Measurements from ENCODE around the gene COL5A1.

The COL5A1 gene

DNA sequence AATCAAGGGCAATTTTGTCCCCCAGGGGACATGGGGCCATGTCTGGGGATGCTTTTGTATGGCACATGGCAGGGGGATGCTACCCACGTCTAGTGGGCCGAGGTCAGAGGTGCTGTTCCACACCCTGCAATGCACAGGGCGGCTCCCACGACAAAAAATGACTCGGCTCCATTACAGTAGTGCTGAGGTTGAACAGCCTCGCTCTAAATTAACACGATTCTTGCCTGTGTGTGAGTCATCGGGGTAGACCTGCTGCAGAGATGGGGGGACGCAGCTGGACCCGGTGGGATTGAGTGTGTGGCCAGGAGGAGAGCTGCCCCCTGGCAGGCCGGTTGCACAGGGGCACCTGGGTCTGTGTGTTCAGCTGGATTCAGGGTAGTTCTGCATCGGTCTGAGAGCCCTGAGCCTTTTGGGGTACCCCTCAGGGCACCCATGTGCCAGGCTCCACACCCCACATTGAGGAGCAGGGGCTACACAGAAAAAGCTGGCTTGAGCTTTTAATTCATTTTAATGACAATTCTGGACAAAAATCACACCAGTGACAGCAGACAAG, 20.0 kb upstream of the COL5A1 start:
- no peaks in the 10 kb centered on the region for H3K36me3 ChIP-seq (replicated peaks; ENCODE audit: low read depth, low read length)
- no peaks in the 10 kb centered on the region for H3K9me3 ChIP-seq (ENCODE audit: insufficient read depth, low read length)
- H3K9ac ChIP-seq (ENCODE audit: low read length): no peak overlapping the region
- H2AFZ ChIP-seq (ENCODE audit: low read depth, low read length): no peak overlapping the region
- no peak overlapping the region for H3K4me3 ChIP-seq (ENCODE audit: low read length)
- no peaks in the 10 kb centered on the region for H4K20me1 ChIP-seq (ENCODE audit: insufficient read depth, low read length)
- TF ChIP-seq, protein P1, sequence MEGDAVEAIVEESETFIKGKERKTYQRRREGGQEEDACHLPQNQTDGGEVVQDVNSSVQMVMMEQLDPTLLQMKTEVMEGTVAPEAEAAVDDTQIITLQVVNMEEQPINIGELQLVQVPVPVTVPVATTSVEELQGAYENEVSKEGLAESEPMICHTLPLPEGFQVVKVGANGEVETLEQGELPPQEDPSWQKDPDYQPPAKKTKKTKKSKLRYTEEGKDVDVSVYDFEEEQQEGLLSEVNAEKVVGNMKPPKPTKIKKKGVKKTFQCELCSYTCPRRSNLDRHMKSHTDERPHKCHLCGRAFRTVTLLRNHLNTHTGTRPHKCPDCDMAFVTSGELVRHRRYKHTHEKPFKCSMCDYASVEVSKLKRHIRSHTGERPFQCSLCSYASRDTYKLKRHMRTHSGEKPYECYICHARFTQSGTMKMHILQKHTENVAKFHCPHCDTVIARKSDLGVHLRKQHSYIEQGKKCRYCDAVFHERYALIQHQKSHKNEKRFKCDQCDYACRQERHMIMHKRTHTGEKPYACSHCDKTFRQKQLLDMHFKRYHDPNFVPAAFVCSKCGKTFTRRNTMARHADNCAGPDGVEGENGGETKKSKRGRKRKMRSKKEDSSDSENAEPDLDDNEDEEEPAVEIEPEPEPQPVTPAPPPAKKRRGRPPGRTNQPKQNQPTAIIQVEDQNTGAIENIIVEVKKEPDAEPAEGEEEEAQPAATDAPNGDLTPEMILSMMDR (IDR thresholded peaks at IDR 0.05; ENCODE audit: low read depth, low read length): no peak
- TF ChIP-seq EZH2phosphoT487 (IDR thresholded peaks at IDR 0.05; ENCODE audit: low read depth): no peak
- H3K27me3 ChIP-seq (ENCODE audit: low read depth, low read length): peaks cover 19% of the 10 kb centered on the region
- no peaks in the 10 kb centered on the region for H3K79me2 ChIP-seq (ENCODE audit: low read length)
- H3K27ac ChIP-seq (ENCODE audit: low read length): no peak overlapping the region
- H3K4me2 ChIP-seq (ENCODE audit: low read length): no peak overlapping the region
- H3K4me1 ChIP-seq (ENCODE audit: low read length): no peaks in the 10 kb centered on the region

DNA sequence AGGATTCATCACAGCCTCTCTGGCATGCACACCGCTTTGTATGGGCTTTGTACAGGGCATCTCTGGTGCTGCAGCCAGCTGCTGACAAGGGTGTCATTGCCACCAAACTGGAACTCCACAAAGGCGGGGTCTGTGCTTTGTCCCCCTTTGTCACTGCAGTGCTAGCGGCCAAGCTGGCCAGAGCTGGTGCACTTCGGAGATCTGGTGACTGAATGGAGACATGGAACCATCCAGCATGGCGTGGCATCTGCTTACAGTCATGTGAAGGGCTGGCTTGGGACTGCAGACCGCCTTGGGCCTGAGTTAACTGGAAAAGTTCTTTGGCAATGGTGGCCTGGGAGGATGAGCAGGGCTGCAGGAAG, 18.7 kb upstream of the COL5A1 start:
- no peaks in the 10 kb centered on the region for H3K4me1 ChIP-seq (ENCODE audit: low read length)
- no peak overlapping the region for H3K4me2 ChIP-seq (ENCODE audit: low read length)
- no peak overlapping the region for H2AFZ ChIP-seq (ENCODE audit: low read depth, low read length)

DNA sequence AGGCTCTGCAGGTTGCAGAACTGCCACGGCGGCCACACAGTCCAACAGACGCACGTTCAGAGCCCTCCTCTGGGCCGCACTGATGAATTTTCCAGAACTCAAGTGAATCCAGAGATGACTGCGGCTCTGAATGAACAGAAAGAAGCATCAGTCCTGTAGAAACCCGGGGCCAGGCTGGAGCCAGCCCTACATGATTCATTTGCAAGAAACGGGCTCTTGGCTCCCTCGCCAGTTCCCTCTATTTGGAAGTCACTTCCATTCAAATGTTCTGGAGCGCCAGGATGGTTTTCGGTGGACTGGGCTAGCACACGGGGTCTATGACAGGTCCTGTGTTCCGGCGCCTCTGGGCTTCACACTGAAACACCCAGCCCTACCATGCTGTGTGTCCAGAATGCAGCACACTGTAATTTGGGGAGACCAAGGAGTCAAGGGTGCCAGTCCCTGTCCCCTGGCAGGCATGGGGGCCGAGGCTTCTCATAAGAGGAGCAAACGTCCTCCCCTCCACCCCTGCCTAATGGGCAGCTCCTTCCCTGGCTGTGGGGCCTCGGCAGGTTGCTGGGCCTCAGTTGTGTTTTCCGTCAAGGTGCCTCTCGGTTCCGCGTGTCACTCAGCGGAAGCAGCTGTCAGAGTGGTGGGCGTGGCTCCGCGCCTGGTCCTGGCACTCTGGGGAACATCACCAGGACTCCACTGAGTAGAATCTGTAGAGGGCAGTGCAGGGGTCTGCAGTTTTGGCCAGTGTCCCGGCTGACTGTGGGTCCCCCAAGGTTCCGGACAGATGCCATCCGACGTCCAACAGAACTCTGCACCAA, 18.1 kb upstream of the COL5A1 start:
- Histone ChIP-seq H3K9ac (ENCODE audit: low read length) (no peak overlapping the region), H2AFZ (ENCODE audit: low read depth, low read length) (no peak overlapping the region), H3K27ac (ENCODE audit: low read length) (no peak overlapping the region), H3K27me3 (ENCODE audit: low read depth, low read length) (peaks cover 25% of the 10 kb centered on the region), H4K20me1 (ENCODE audit: insufficient read depth, low read length) (no peaks in the 10 kb centered on the region), H3K4me2 (ENCODE audit: low read length) (no peak overlapping the region), H3K9me3 (ENCODE audit: insufficient read depth, low read length) (no peaks in the 10 kb centered on the region), H3K36me3 (replicated peaks; ENCODE audit: low read depth, low read length) (no peaks in the 10 kb centered on the region), H3K4me1 (ENCODE audit: low read length) (no peaks in the 10 kb centered on the region), H3K4me3 (ENCODE audit: low read length) (no peak overlapping the region), H3K79me2 (ENCODE audit: low read length) (no peaks in the 10 kb centered on the region)
- TF ChIP-seq, protein P1 (IDR thresholded peaks at IDR 0.05; ENCODE audit: low read depth, low read length): no peak
- no peak for TF ChIP-seq EZH2phosphoT487 (IDR thresholded peaks at IDR 0.05; ENCODE audit: low read depth)

More for the DNA sequence above, 18.7 kb upstream of the COL5A1 start:
- H4K20me1 ChIP-seq (ENCODE audit: insufficient read depth, low read length): no peaks in the 10 kb centered on the region
- no peak for TF ChIP-seq EZH2phosphoT487 (IDR thresholded peaks at IDR 0.05; ENCODE audit: low read depth)
- TF ChIP-seq, protein P1 (IDR thresholded peaks at IDR 0.05; ENCODE audit: low read depth, low read length): no peak
- H3K36me3 ChIP-seq (replicated peaks; ENCODE audit: low read depth, low read length): no peaks in the 10 kb centered on the region
- H3K79me2 ChIP-seq (ENCODE audit: low read length): no peaks in the 10 kb centered on the region
- H3K9me3 ChIP-seq (ENCODE audit: insufficient read depth, low read length): no peaks in the 10 kb centered on the region
- no peak overlapping the region for H3K4me3 ChIP-seq (ENCODE audit: low read length)
- H3K9ac ChIP-seq (ENCODE audit: low read length): no peak overlapping the region
- H3K27me3 ChIP-seq (ENCODE audit: low read depth, low read length): peaks cover 25% of the 10 kb centered on the region
- H3K27ac ChIP-seq (ENCODE audit: low read length): no peak overlapping the region

DNA sequence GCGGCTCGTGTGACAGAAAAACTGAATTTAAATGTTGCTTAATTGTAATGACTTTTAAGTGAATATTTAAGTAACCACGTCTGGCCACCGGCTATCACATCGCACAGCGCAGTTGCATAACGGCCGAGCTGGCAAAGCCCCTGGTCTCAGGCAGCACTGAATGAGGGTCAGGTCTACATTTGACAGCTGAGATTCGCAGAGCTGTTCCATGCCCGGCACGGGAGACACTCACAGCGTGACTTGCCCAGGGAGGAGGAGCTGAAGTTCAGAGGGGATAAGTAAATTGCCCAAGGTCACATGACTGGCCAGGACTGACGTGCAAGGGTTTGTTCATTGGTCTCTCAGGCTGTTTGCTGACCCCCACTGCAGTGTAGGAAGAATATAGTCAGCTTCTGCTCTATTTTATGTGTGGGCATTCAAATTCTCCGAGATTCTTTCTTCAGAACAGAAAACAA, 17.4 kb upstream of the COL5A1 start:
- Histone ChIP-seq H2AFZ (ENCODE audit: low read depth, low read length) (no peak overlapping the region), H3K79me2 (ENCODE audit: low read length) (no peaks in the 10 kb centered on the region), H3K27me3 (ENCODE audit: low read depth, low read length) (peaks cover 25% of the 10 kb centered on the region), H3K4me3 (ENCODE audit: low read length) (no peak overlapping the region), H3K36me3 (replicated peaks; ENCODE audit: low read depth, low read length) (no peaks in the 10 kb centered on the region), H3K4me2 (ENCODE audit: low read length) (no peak overlapping the region), H3K9ac (ENCODE audit: low read length) (no peak overlapping the region), H3K9me3 (ENCODE audit: insufficient read depth, low read length) (no peaks in the 10 kb centered on the region), H4K20me1 (ENCODE audit: insufficient read depth, low read length) (no peaks in the 10 kb centered on the region), H3K4me1 (ENCODE audit: low read length) (no peaks in the 10 kb centered on the region), H3K27ac (ENCODE audit: low read length) (no peak overlapping the region)
- no peak for TF ChIP-seq EZH2phosphoT487 (IDR thresholded peaks at IDR 0.05; ENCODE audit: low read depth)
- TF ChIP-seq, protein P1 (IDR thresholded peaks at IDR 0.05; ENCODE audit: low read depth, low read length): no peak
